PC-3 (cell line): ENCODE measurements around the gene CCDC13. TPM values are rescaled to one million over a fixed set of nuclear protein-coding genes. Genes with fewer than 3 reads are reported as not detected.

Experiments used
- ATAC-seq: fragments of 200-7000 bp; cut with Tn5 transposase; 2 replicates; pipeline ENCODE4 v1.9.1; 2020; ENCODE audit warnings: mild to moderate bottlenecking, moderate library complexity
- Bru-seq: library from RNA; stranded (reverse); fragments of 400-500 nt; gene quantifications from one replicate; lab custom pipeline; 2021; lab: Mats Ljungman, UMichigan
- BruChase-seq, 2 experiments: library from RNA; stranded (reverse); fragments of 400-500 nt; gene quantifications; one replicate each; lab custom pipeline; 2021; lab: Mats Ljungman, UMichigan
- BruUV-seq: library from RNA; stranded (reverse); fragments of 400-500 nt; replicated peaks from 2 replicates; lab custom pipeline; 2021; lab: Mats Ljungman, UMichigan
- CTCF ChIA-PET: fragments of 300-600 bp; sonication (Branson Sonifier 250); formaldehyde crosslinking; loops from one replicate; lab custom pipeline; 2022; ENCODE audit warnings: antibody characterized with exemption; lab: Charles Lee
- POLR2A ChIA-PET: fragments of 300-600 bp; sonication (Branson Sonifier 250); formaldehyde crosslinking; loops from one replicate; lab custom pipeline; 2022; ENCODE audit warnings: antibody characterized with exemption; ENCODE audit not compliant: unreplicated experiment; lab: Charles Lee
- DNase-seq: peaks from one replicate; pipeline ENCODE4 v3.0.0-alpha.2; 2015
- H2AFZ ChIP-seq: fragments of 300-600 bp; sonication (generic); 2 replicates; pipeline ENCODE4 v1.6.0; 2016; ENCODE audit warnings: antibody characterized with exemption, low read length
- H3F3A ChIP-seq: fragments of 300-600 bp; sonication (generic); one replicate; pipeline ENCODE4 v1.6.0; 2017; ENCODE audit warnings: antibody characterized with exemption, low read length, control low read depth, mild to moderate bottlenecking; ENCODE audit not compliant: unreplicated experiment
- H3K27ac ChIP-seq: fragments of 300-600 bp; sonication (generic); 2 replicates; pipeline ENCODE4 v1.5.1; 2016; ENCODE audit warnings: mild to moderate bottlenecking, low read length
- H3K27me3 ChIP-seq: fragments of 300-600 bp; sonication (generic); 2 replicates; pipeline ENCODE4 v1.6.1; 2016; ENCODE audit warnings: low read length, mixed read lengths
- H3K36me3 ChIP-seq: fragments of 300-600 bp; sonication (generic); 2 replicates; pipeline ENCODE4 v1.6.1; 2016; ENCODE audit warnings: low read depth, mixed run types, low read length, mixed read lengths
- H3K4me1 ChIP-seq: fragments of 300-600 bp; sonication (generic); 2 replicates; pipeline ENCODE4 v1.5.1; 2016; ENCODE audit warnings: low read length; ENCODE audit not compliant: insufficient read depth
- H3K4me2 ChIP-seq: fragments of 300-600 bp; sonication (generic); 2 replicates; pipeline ENCODE4 v1.6.0; 2016; ENCODE audit warnings: low read length
- H3K4me3 ChIP-seq: fragments of 300-600 bp; sonication (generic); 2 replicates; pipeline ENCODE4 v1.5.1; 2016; ENCODE audit warnings: mild to moderate bottlenecking, low read length, mixed read lengths
- H3K79me2 ChIP-seq: fragments of 300-600 bp; sonication (generic); 2 replicates; pipeline ENCODE4 v1.6.1; 2017; ENCODE audit warnings: low read length, mixed read lengths
- H3K9ac ChIP-seq: fragments of 300-600 bp; sonication (generic); 2 replicates; pipeline ENCODE4 v1.6.0; 2016; ENCODE audit warnings: mild to moderate bottlenecking, low read length
- H3K9me2 ChIP-seq: fragments of 300-600 bp; sonication (generic); replicated peaks from 2 replicates; pipeline ENCODE4 v1.6.1; 2016; ENCODE audit warnings: mixed run types, low read length, mixed read lengths
- H3K9me3 ChIP-seq: fragments of 300-600 bp; sonication (generic); 2 replicates; pipeline ENCODE4 v1.6.1; 2016; ENCODE audit warnings: low read length, mixed read lengths
- H4K20me1 ChIP-seq: fragments of 300-600 bp; sonication (generic); 2 replicates; pipeline ENCODE4 v1.6.1; 2016; ENCODE audit warnings: low read length, mixed read lengths
- EZH2 ChIP-seq: fragments of 300-600 bp; sonication (generic); IDR thresholded peaks from one replicate; pipeline ENCODE4 v1.6.1; 2017; ENCODE audit warnings: antibody characterized with exemption, mild to moderate bottlenecking, low read length; ENCODE audit not compliant: unreplicated experiment
- EZH2phosphoT487 ChIP-seq: fragments of 300-600 bp; sonication (generic); IDR thresholded peaks from 2 replicates; pipeline ENCODE4 v1.6.1; 2018; ENCODE audit warnings: mild to moderate bottlenecking, antibody characterized with exemption, low read length, borderline replicate concordance
- intact Hi-C: fragments of 100-400 bp; cut with micrococcal nuclease; formaldehyde crosslinking; loops from 2 replicates; pipeline ENCODE4 v1.9.0; 2023
- long read RNA-seq: library from polyadenylated mRNA; unstranded; transcript quantifications from one replicate; pipeline ENCODE4 v2.0.0, GENCODE V29; 2021; ENCODE audit not compliant: unreplicated experiment
- total RNA-seq: library from RNA; depleted of rRNA; stranded (reverse); fragments of >200 nt; gene quantifications from 2 replicates; pipeline ENCODE4 v1.2.3, GENCODE V29; 2014; rRNA removed
- TF ChIP-seq, protein P1 (sequence below): fragments of 300-600 bp; sonication (generic); conservative IDR thresholded peaks from 2 replicates; pipeline ENCODE4 v1.5.1; 2017; ENCODE audit warnings: antibody characterized with exemption, low read depth, mild to moderate bottlenecking, low read length

CCDC13 gene, protein sequence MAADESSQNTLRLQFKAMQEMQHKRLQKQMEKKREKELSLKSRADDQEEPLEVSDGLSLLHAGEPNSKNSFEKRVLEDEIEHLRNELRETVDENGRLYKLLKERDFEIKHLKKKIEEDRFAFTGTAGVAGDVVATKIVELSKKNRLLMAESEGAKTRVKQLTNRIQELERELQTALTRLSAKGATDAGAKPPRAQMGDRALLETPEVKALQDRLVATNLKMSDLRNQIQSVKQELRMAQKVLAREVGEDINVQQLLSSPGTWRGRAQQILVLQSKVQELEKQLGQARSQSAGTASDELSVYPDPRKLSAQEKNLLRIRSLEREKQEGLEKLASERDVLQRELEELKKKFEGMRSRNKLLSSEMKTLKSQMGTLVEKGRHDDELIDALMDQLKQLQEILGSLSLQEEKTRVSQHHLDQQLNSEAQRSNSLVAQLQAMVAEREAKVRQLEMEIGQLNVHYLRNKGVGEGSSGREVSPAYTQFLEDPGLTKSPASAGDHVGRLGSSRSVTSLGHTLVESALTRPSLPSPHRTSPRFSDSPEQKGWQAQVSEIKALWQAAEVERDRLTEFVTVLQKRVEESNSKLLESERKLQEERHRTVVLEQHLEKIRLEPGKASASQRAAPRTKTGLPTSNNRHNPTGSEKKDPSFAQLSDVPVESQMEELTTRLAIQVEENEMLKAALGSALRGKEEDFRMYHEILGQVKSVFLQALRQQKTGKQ
- total RNA-seq (0.47 TPM in 1 of 2 replicates, not detected in the other), Bru-seq, nascent RNA (percentile 50 among the genes with signal in this experiment), BruChase-seq, experiment 1, labeled RNA remaining after a 6-hour chase (percentile 74 among the genes with signal in this experiment), BruChase-seq, experiment 2, labeled RNA remaining after a 2-hour chase (percentile 80 among the genes with signal in this experiment)
- long read RNA-seq, partial matches to known transcripts: 0 of 2 reads
- long read RNA-seq, other reads (novel, unspliced or antisense): 2 of 2 reads

DNA sequence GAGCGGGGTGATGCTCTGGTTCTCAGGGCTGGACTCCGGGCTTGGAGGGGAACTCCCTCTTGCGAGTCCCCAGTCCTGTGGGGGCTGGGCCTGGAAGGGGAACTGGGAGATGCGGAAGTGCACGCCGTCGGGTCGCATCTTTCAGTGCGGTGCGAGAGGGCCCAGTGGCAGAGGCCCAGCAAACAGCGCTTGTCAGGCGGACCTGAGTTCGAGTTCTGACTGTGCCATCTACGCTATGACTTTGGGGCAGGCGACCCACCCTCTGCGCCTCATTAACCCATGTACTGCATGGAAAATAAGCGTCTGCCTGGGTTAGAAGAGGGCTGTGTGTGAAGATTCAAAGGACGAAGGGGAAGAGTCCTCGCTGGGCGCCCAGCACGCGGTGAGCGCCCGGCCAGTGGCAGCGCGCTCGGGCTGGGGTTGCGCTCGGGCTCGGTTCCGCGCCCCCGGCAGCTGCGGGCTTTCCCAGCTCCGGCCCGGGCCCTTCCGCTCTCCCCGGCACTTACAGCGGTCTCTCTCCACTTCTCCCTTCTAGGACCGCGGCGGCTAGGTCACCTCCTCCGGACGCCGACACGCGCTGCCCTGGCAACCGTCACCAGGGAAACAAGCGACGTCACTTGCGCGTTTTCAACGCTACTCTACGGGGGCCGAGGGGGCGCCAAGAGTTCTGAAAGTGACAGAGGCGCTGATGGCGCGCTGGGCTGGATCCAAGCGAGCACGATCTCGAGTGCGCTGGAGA, at the start of gene CCDC13:
TSS of gene CCDC13 (minus strand) at position 584 of the 739 bp plus-strand sequence. CDS start 14,908 bp downstream, outside the sequence.
- ChIA-PET CTCF (no interaction called here), POLR2A (no interaction called here)
- H3K9me3 ChIP-seq: no peaks in the 10 kb centered on the region
- peak; percentile 16; the same call in 1 of the 2 replicates for ATAC-seq
- intact Hi-C loops: no loop called here
- TF ChIP-seq EZH2phosphoT487 (no peak), EZH2 (no peak)
- TF ChIP-seq, protein P1, sequence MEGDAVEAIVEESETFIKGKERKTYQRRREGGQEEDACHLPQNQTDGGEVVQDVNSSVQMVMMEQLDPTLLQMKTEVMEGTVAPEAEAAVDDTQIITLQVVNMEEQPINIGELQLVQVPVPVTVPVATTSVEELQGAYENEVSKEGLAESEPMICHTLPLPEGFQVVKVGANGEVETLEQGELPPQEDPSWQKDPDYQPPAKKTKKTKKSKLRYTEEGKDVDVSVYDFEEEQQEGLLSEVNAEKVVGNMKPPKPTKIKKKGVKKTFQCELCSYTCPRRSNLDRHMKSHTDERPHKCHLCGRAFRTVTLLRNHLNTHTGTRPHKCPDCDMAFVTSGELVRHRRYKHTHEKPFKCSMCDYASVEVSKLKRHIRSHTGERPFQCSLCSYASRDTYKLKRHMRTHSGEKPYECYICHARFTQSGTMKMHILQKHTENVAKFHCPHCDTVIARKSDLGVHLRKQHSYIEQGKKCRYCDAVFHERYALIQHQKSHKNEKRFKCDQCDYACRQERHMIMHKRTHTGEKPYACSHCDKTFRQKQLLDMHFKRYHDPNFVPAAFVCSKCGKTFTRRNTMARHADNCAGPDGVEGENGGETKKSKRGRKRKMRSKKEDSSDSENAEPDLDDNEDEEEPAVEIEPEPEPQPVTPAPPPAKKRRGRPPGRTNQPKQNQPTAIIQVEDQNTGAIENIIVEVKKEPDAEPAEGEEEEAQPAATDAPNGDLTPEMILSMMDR: no peak
- H3K4me3 ChIP-seq: no peak within 1 kb of the TSS; the same call in 1 of the 2 replicates
- peak within 1 kb of the TSS; percentile 13; the same call in 1 of the 2 replicates for H2AFZ ChIP-seq
- H3K4me2 ChIP-seq: 0 out of 2 replicates have a peak within 1 kb of the TSS, but pooled peaks have one; percentile 17
- H3K27me3 ChIP-seq: no peaks in the 10 kb centered on the region
- H4K20me1 ChIP-seq: no peaks in the 10 kb centered on the region
- DNase-seq: no peak
- peaks cover 3% of the 10 kb centered on the region for H3F3A ChIP-seq
- no TSS peak for BruUV-seq
- no peak within 1 kb of the TSS for H3K27ac ChIP-seq
- H3K36me3 ChIP-seq: no peaks in the 10 kb centered on the region
- H3K9ac ChIP-seq: no peak within 1 kb of the TSS
- no peaks in the 10 kb centered on the region for H3K9me2 ChIP-seq
- no peaks in the 10 kb centered on the region for H3K79me2 ChIP-seq
- peaks cover 21% of the 10 kb centered on the region for H3K4me1 ChIP-seq

DNA sequence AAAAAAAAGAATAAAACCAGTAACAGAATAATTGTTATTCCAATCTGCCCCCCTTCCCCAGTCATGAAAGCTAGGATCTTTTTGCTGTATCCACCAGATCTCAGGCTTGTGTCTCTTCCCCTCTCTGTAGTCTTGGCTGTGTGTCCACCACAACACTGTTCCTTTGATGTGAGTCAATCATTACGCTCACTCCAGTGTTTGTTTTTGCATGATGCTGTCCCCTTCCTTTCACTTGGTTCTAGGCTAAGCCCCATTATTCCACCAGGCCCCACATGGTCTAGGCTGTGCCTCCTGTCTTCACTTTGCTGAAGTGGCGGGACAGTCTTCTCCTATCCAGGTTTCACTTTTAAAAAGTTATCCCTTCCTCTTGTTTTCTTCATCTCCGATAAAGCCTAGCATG, 49.8 kb upstream of the CCDC13 start:
- Histone ChIP-seq H3K79me2 (no peaks in the 10 kb centered on the region), H3K9me3 (no peaks in the 10 kb centered on the region), H3K4me1 (peaks cover 65% of the 10 kb centered on the region), H3K4me2 (peak overlapping the region; percentile 57), H3K27ac (peak overlapping the region; percentile 91), H3F3A (no peaks in the 10 kb centered on the region), H4K20me1 (no peaks in the 10 kb centered on the region), H3K9me2 (no peaks in the 10 kb centered on the region), H3K9ac (peak overlapping the region; percentile 66), H3K4me3 (no peak overlapping the region), H2AFZ (no peak overlapping the region), H3K27me3 (no peaks in the 10 kb centered on the region), H3K36me3 (no peaks in the 10 kb centered on the region)
- peak; percentile 89 for DNase-seq
- POLR2A ChIA-PET: interaction anchor here (0.7 kb wide), 1 partner anchor 43 kb away, joined by 15 read pairs; no protein-coding TSS in a partner anchor
- no TSS peak for BruUV-seq
- TF ChIP-seq EZH2phosphoT487 (no peak), EZH2 (no peak)
- TF ChIP-seq, protein P1: no peak
- CTCF ChIA-PET: no interaction called here
- intact Hi-C loops: loop anchor here (10.0 kb wide), 1 partner anchor 668 kb away; no protein-coding TSS in a partner anchor
- ATAC-seq: peak; percentile 63
